Stimulated activated CD4-positive, alpha-beta T cell treated with anti-CD3 and anti-CD28 coated beads, Interleukin-1b, Interleukin-23, amount 100 ng/mL, for 24 hours (primary cell): ENCODE measurements around the gene AGR2.
"Not testable (repeated sequence)": the region's sequence is repeated elsewhere in the genome, so short reads cannot be mapped to it uniquely, and the experiment has no call there.

Experiments
- DNase-seq, 4 experiments: peaks; one replicate each; pipeline ENCODE4 v3.0.0-alpha.2; 2020; ENCODE audit warnings: low read depth in 4 of 4, low spot score in 1 of 4

The AGR2 gene

DNA sequence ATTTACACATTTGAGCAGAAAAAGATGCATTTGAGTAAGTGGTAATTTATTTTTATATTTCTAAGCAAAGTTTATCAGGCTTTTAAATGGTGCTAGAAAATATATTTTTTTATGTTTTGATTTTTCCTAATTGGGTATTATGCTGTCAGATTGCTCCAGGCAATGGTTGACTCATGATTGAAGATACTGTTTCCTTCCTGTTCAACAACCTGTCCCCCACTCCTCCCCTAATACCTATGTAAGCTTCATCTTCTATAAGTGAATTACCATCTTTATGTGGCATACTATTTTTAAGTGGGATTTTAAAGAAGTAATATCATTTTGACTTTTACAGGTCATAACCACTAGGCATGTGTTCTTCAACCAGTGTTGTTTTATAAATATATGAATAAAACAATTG is 29.8 kb downstream of the AGR2 start:
- no peak for DNase-seq

- no peak for DNase-seq
These were observed 30.5 kb downstream of the AGR2 start for GRCh38 chr7:16774294-16774693.

- no peak for DNase-seq
These were observed 30.9 kb downstream of the AGR2 start for GRCh38 chr7:16773884-16774283.

DNA sequence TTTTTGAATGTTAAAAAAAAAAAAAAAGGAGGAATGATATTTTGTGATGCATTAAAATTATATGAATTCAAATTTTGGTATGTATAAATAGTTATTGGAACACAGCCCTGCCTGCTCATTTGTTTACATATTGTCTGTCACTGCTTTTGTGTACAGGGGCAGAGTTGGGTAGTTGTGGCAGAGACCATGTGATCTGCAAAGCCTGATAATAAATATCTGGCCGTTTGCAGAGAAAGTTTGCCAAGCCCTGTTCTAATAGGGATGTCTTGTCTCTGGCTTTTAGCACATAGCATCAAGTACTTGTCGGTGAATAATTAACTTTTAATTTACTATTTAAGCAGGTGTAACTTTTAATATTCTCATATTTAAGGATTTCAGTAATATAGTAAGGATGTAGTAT is 31.5 kb downstream of the AGR2 start:
- DNase-seq = no peak

DNA sequence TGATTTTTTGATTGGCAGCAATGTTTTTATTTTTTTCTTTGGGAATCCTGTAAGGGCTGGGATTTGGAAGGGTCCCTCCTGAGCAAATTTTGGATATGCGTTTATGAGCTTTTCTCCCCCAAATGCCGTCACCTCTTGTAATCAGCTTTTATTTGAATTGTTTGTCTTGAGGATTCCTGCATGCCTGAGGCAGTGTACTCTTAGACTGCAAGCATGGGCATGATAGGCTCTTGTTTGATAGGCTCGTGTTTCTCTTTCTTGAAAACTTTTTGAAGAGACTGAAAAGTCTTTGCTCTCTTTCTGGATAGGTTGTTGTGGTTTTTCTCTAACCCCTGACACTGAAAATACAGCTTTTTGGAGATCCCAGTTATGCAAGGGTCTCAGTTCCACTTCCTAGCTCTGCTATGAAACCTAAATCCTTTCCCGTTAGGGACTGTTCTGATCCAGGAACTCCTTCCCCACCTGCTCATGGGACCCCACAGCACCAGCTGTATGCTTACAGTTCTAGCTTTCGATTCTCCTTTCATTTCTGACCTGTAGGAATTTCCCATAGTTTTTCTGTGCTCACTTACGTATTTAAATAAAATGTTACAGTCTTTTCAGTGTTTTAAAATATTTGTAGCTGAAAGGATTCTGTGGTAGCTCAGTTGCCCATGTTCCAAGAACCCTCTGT is 34.0 kb downstream of the AGR2 start:
- no peak for DNase-seq

DNA sequence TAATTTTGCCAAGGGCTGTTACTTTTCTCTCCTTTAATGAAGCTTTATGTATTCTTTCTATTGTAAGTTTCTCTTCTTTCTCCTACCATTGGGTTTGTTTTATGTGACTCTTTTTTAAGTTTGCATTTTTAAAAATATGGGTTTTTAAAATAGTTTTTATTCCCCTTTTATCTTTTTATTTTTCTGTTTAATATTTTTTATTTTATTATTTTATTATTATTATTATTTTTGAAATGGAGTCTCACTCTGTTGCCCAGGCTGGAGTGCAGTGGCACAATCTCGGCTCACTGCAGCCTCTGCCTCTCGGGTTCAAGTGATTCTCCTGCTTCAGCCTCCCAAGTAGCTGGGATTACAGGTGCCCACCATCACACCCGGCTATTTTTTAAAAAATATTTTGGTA is 34.8 kb downstream of the AGR2 start:
- not testable (repeated sequence) for DNase-seq

- no peak for DNase-seq
These were observed 39.4 kb downstream of the AGR2 start for GRCh38 chr7:16765436-16765859.

DNA sequence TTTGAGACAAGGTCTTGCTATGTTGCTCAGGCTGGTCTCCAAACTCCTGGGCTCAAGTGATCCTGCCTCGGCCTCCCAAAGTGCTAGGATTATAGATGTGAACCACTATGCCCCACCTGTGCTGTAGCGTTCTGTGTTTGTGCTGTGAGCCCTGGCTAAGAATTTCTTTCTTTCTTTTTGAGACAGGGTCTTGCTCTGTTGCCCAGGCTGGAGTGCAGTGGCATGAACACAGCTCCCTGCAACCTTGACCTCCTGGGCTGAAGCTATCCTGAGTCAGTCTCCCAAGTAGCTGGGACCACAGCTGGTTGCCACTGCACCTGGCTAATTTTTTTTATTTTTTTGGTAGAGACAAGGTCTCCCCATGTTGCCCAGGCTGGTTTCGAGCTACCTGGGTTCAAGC is 39.9 kb downstream of the AGR2 start:
- no peak for DNase-seq

DNA sequence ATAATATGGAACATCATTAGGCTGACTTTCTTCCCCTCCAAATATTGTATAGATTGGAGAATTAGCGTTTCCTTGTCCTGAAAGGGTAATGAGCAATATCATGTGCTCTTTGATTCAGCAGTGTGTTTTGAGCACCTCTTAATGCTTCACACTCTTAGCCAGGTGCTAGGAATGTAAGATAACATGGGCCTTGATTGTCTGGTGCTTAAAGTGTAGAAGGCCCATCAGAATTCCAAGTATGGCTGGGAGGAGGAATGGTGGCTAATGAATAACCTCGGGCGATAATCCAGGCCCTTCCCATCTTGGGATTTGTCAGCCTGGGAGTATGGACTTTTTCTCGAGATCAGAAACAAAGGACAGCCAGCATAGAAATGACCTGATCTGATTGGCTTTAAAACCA is 42.6 kb downstream of the AGR2 start:
- DNase-seq = no peak

DNA sequence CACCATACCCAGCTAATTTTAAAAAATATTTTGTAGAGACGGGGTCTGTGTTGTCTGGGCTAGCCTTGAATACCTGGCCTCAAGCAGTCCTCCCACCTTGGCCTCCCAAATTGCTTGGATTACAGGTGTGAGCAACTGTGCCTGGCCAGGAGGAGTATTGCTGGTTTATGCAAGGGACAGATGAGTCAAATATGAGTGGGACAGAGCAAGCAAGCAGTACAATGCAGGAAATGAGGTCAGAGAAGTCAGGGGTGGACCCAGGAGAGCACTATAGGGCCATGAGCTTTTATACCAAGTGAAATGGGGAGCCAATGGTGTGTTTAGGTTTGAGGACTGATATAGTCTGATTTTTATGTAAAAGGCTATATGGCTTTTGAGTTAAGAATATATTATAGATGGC is 45.0 kb downstream of the AGR2 start:
- DNase-seq = no peak

- no peak for DNase-seq
These were observed 45.9 kb downstream of the AGR2 start for GRCh38 chr7:16758631-16759611.

DNA sequence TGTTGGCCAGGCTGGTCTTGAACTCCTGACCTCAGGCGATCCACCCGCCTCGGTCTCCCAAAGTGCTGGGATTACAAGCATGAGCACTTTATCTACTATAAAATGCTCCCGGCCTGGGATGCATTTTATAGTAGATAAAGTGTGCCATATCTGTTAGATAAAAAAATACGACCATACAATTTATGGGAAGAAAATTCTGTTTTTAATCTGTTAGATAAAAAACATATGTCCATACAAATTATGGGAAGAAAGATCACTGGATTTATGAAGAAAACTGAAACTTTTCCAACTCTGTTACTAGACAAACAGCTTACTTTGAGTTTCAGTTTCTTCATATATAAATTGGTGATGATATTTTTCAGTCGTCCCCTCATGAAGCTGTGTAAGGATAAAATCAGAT is 46.8 kb downstream of the AGR2 start:
- DNase-seq = no peak

GRCh38 chr7:16755397-16755796 is 49.4 kb downstream of the AGR2 start:
- DNase-seq = no peak

DNA sequence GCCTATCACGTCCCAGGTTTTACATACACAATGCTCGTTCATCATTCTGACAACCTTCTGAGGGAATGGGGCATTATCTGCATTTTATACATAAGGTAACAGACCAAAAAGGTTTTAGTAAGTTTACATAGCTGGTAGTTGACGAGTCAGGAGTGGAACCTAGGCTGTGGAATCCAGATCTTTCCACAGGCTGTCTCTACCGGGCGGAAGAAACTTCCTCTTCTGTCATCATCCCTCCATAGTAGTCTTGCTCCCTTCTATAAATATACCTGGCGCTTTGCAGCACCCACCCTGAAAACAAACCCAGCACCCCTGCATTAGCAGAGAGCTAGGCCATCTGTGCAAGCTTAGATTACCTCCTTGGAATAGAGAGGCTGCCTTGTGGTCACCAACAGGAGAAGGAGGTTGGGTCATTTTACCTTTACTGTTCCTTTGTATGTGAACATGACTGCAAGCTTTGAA is 49.9 kb downstream of the AGR2 start:
- DNase-seq = no peak

GRCh38 chr7:16753932-16754855 is 50.6 kb downstream of the AGR2 start:
- no peak for DNase-seq

GRCh38 chr7:16753102-16753931 is 51.5 kb downstream of the AGR2 start, which contains the start of gene TSPAN13:
Gene TSPAN13 (plus strand): TSS chr7:16753755. CDS start chr7:16753968, 213 bp downstream.
- peak in 3 of 4 experiments; percentile 16 to 44 (median 36) for DNase-seq

- DNase-seq = no peak
These were observed 57.7 kb downstream of the AGR2 start for GRCh38 chr7:16747102-16747501.

- DNase-seq = no peak
These were observed 59.2 kb downstream of the AGR2 start for GRCh38 chr7:16745645-16746044.

- DNase-seq = no peak
These were observed 60.1 kb downstream of the AGR2 start for GRCh38 chr7:16744518-16745250.
